Nephron (organoid): Measurements from ENCODE around the gene PSORS1C2.

Source experiments
- H3K27ac Mint-ChIP-seq, 3 experiments: 2 replicates each; pipeline ENCODE4 v1.8.0; 2020; ENCODE audit warnings: mixed read lengths in 3 of 3, mild to moderate bottlenecking in 2 of 3, moderate library complexity in 1 of 3
- H3K27me3 Mint-ChIP-seq: 2 replicates; pipeline ENCODE4 v1.8.0; 2021; ENCODE audit warnings: low read depth, mild to moderate bottlenecking, moderate library complexity, mixed read lengths
- H3K36me3 Mint-ChIP-seq: 2 replicates; pipeline ENCODE4 v1.8.0; 2020; ENCODE audit warnings: low read depth, mixed read lengths
- H3K4me1 Mint-ChIP-seq: 2 replicates; pipeline ENCODE4 v1.8.0; 2020; ENCODE audit warnings: mixed read lengths
- H3K4me3 Mint-ChIP-seq, 3 experiments: 2 replicates each; pipeline ENCODE4 v1.8.0; 2020; ENCODE audit warnings: mild to moderate bottlenecking in 3 of 3, mixed read lengths in 3 of 3, moderate library complexity in 2 of 3
- H3K9me3 Mint-ChIP-seq: 2 replicates; pipeline ENCODE4 v1.8.0; 2020; ENCODE audit warnings: mixed read lengths
- CTCF ChIP-seq, 3 experiments: fragments of 200-600 bp; sonication (generic); IDR thresholded peaks; one replicate each; pipeline ENCODE4 v1.5.0; 2021; ENCODE audit warnings: antibody characterized with exemption in 3 of 3; ENCODE audit not compliant: unreplicated experiment in 3 of 3

PSORS1C2 gene

GRCh38 chr6:31179896-31180295 lies 41.0 kb upstream of the PSORS1C2 start:
- Mint-ChIP-seq H3K27me3 (no peaks in the 10 kb centered on the region), H3K27ac (no peak overlapping the region), H3K4me1 (peaks cover 6% of the 10 kb centered on the region), H3K36me3 (no peaks in the 10 kb centered on the region), H3K9me3 (no peaks in the 10 kb centered on the region), H3K4me3 (no peak overlapping the region)
- TF ChIP-seq CTCF (IDR thresholded peaks at IDR 0.05; ENCODE audit: unreplicated experiment in 3 of 3): no peak

DNA sequence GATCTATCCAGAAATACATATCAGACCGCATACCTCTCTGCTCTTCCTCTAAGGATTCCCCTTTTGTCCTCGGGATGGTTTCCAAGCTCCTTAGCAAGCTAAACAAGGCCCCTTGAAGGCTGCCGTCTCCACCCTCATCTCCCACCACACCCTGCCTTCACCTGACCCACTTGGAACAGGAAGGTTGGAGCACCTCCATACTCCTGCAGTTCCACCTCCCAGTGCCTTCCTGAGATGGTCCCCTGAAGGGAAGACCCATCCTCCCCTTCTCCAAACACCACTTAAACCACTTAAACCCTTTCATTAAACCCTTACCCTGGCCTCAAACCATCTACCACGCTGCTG lies 40.1 kb upstream of the PSORS1C2 start:
- Mint-ChIP-seq H3K27ac (no peak overlapping the region), H3K4me1 (peaks cover 6% of the 10 kb centered on the region), H3K36me3 (no peaks in the 10 kb centered on the region), H3K4me3 (no peak overlapping the region), H3K9me3 (no peaks in the 10 kb centered on the region), H3K27me3 (peaks cover 5% of the 10 kb centered on the region)
- no peak for TF ChIP-seq CTCF (IDR thresholded peaks at IDR 0.05; ENCODE audit: unreplicated experiment in 3 of 3)

- no peak overlapping the region for H3K4me3 Mint-ChIP-seq
- no peaks in the 10 kb centered on the region for H3K36me3 Mint-ChIP-seq
- no peak for TF ChIP-seq CTCF (IDR thresholded peaks at IDR 0.05; ENCODE audit: unreplicated experiment in 3 of 3)
- no peak overlapping the region for H3K27ac Mint-ChIP-seq
- peaks cover 5% of the 10 kb centered on the region for H3K27me3 Mint-ChIP-seq
- H3K4me1 Mint-ChIP-seq: peaks cover 6% of the 10 kb centered on the region
- H3K9me3 Mint-ChIP-seq: no peaks in the 10 kb centered on the region
Observed at GRCh38 chr6:31178143-31179041, 39.5 kb upstream of the PSORS1C2 start.

GRCh38 chr6:31175971-31176370 lies 37.1 kb upstream of the PSORS1C2 start:
- Mint-ChIP-seq H3K9me3 (no peaks in the 10 kb centered on the region), H3K4me3 (no peak overlapping the region), H3K27me3 (peaks cover 8% of the 10 kb centered on the region), H3K36me3 (no peaks in the 10 kb centered on the region), H3K27ac (peak overlapping the region in 1 of 3 experiments; percentile 20), H3K4me1 (peaks cover 6% of the 10 kb centered on the region)
- no peak for TF ChIP-seq CTCF (IDR thresholded peaks at IDR 0.05; ENCODE audit: unreplicated experiment in 3 of 3)

GRCh38 chr6:31174378-31174777 lies 35.5 kb upstream of the PSORS1C2 start:
- H3K27ac Mint-ChIP-seq: no peak overlapping the region
- H3K27me3 Mint-ChIP-seq: peaks cover 18% of the 10 kb centered on the region
- H3K4me1 Mint-ChIP-seq: peaks cover 6% of the 10 kb centered on the region
- H3K4me3 Mint-ChIP-seq: no peak overlapping the region
- H3K9me3 Mint-ChIP-seq: no peaks in the 10 kb centered on the region
- no peak for TF ChIP-seq CTCF (IDR thresholded peaks at IDR 0.05; ENCODE audit: unreplicated experiment in 3 of 3)
- no peaks in the 10 kb centered on the region for H3K36me3 Mint-ChIP-seq

- Mint-ChIP-seq H3K4me1 (peaks cover 6% of the 10 kb centered on the region), H3K9me3 (no peaks in the 10 kb centered on the region), H3K27ac (no peak overlapping the region), H3K27me3 (peaks cover 25% of the 10 kb centered on the region), H3K36me3 (no peaks in the 10 kb centered on the region), H3K4me3 (no peak overlapping the region)
- no peak for TF ChIP-seq CTCF (IDR thresholded peaks at IDR 0.05; ENCODE audit: unreplicated experiment in 3 of 3)
Observed at GRCh38 chr6:31173406-31173805, 34.5 kb upstream of the PSORS1C2 start.
